Trophoblast cell (in vitro differentiated cells and primary cell): ENCODE data around the gene UNC13D.

Source experiments
- DNase-seq, 2 donors: peaks; one replicate each; pipeline ENCODE4 v3.0.0-alpha.2; 2016
- H2AFZ ChIP-seq: 2 replicates; pipeline ENCODE4 v1.6.1; 2013; ENCODE audit warnings: low read length, moderate library complexity, mild to moderate bottlenecking; ENCODE audit not compliant: insufficient read depth, poor library complexity
- H2AK5ac ChIP-seq: 2 replicates; pipeline ENCODE4 v1.6.1; 2013; ENCODE audit warnings: mild to moderate bottlenecking, low read length
- H2BK120ac ChIP-seq: 2 replicates; pipeline ENCODE4 v1.6.1; 2013; ENCODE audit warnings: low read length, mild to moderate bottlenecking, moderate library complexity; ENCODE audit not compliant: insufficient read depth, poor library complexity
- H2BK12ac ChIP-seq: 2 replicates; pipeline ENCODE4 v1.6.1; 2013; ENCODE audit warnings: mild to moderate bottlenecking, low read length, moderate library complexity
- H2BK5ac ChIP-seq: 2 replicates; pipeline ENCODE4 v1.6.1; 2013; ENCODE audit warnings: low read length, low read depth, moderate library complexity, mild to moderate bottlenecking; ENCODE audit not compliant: poor library complexity
- H3K14ac ChIP-seq: 2 replicates; pipeline ENCODE4 v1.6.1; 2013; ENCODE audit warnings: mild to moderate bottlenecking, low read length
- H3K18ac ChIP-seq: 2 replicates; pipeline ENCODE4 v1.6.1; 2013; ENCODE audit warnings: mild to moderate bottlenecking, low read length
- H3K23ac ChIP-seq: 2 replicates; pipeline ENCODE4 v1.6.1; 2013; ENCODE audit warnings: low read length
- H3K27ac ChIP-seq: 2 replicates; pipeline ENCODE4 v1.5.1; 2013; ENCODE audit warnings: low read depth, mild to moderate bottlenecking, inconsistent platforms, low read length, moderate library complexity
- H3K27me3 ChIP-seq: 2 replicates; pipeline ENCODE4 v1.6.1; 2013; ENCODE audit warnings: inconsistent platforms, mild to moderate bottlenecking, low read length, moderate library complexity; ENCODE audit not compliant: insufficient read depth
- H3K36me3 ChIP-seq, 2 experiments: 1 replicate in 1 of 2; 2 replicates in 1 of 2; pipeline ENCODE4 v1.6.1; 2013; ENCODE audit warnings: low read length in 2 of 2, mild to moderate bottlenecking in 2 of 2, moderate library complexity in 1 of 2; ENCODE audit not compliant: insufficient read depth in 2 of 2, control insufficient read depth in 1 of 2
- H3K4ac ChIP-seq: 2 replicates; pipeline ENCODE4 v1.6.1; 2013; ENCODE audit warnings: low read depth, mild to moderate bottlenecking, low read length, moderate library complexity
- H3K4me1 ChIP-seq, 2 experiments: 1 replicate in 1 of 2; 2 replicates in 1 of 2; pipeline ENCODE4 v1.6.1; 2013; ENCODE audit warnings: low read length in 2 of 2, mild to moderate bottlenecking in 2 of 2, moderate library complexity in 1 of 2; ENCODE audit not compliant: insufficient read depth in 2 of 2, control insufficient read depth in 1 of 2
- H3K4me2 ChIP-seq: 2 replicates; pipeline ENCODE4 v1.6.1; 2013; ENCODE audit warnings: inconsistent platforms, mild to moderate bottlenecking, low read length, moderate library complexity
- H3K4me3 ChIP-seq: 2 replicates; pipeline ENCODE4 v1.5.1; 2013; ENCODE audit warnings: mild to moderate bottlenecking, low read depth, low read length, inconsistent platforms
- H3K79me1 ChIP-seq: one replicate; pipeline ENCODE4 v1.6.1; 2013; ENCODE audit warnings: low read length
- H3K79me2 ChIP-seq: 2 replicates; pipeline ENCODE4 v1.6.1; 2013; ENCODE audit warnings: low read length, mild to moderate bottlenecking; ENCODE audit not compliant: control insufficient read depth, insufficient read depth, poor library complexity
- H3K9ac ChIP-seq: 2 replicates; pipeline ENCODE4 v1.6.1; 2013; ENCODE audit warnings: mild to moderate bottlenecking, low read length
- H3K9me3 ChIP-seq: 2 replicates; pipeline ENCODE4 v1.6.1; 2013; ENCODE audit warnings: low read depth, mild to moderate bottlenecking, control low read depth, inconsistent platforms, low read length; ENCODE audit not compliant: insufficient read depth
- H4K12ac ChIP-seq: 2 replicates; pipeline ENCODE4 v1.6.1; 2013; ENCODE audit warnings: low read depth, mild to moderate bottlenecking, low read length, moderate library complexity
- H4K8ac ChIP-seq: 2 replicates; pipeline ENCODE4 v1.6.1; 2013; ENCODE audit warnings: low read depth, mild to moderate bottlenecking, low read length, moderate library complexity
- H4K91ac ChIP-seq: one replicate; pipeline ENCODE4 v1.6.1; 2013; ENCODE audit warnings: low read depth, mild to moderate bottlenecking, low read length, moderate library complexity
- WGBS: extraction: QIAGEN DNeasy Blood & Tissue Kit; methylation state at CpG from one replicate; pipeline ENCODE4 v1.1.7; 2013; ENCODE audit warnings: missing lambda C conversion rate; ENCODE audit not compliant: insufficient read length, insufficient coverage; ENCODE audit errors: extremely low coverage; 5-methylcytosine and 5-hydroxymethylcytosine counted together

The UNC13D gene

DNA sequence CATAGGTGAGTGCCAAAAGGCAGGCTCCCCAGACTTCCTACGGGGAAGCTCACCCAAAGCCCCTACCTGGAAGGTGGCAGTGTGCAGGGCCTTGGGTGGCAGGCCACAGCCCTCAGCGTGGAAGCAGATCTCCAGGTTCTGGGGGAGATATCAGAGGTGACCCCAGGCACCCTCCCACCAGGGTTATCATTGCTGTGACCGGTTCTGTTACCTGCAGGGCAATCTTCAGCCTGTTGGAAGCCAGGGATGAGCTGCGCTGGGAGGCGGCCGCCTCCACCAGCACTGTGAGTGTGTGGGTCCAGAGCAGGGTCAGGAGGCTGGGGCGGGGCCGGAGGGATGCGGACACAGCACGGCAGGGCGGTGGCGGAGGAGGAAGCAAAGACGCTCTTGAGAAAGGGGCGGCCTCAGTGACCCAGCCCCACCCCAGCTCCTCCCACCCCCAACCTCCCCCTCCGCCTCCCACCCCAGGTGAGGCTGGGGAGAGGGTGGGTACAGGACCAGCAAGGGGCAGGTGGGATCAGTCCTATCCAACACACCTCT, 13.1 kb downstream of the UNC13D start:
- no CpG with 5 or more reads among the region's 15 CpGs for WGBS
- H3K79me2 ChIP-seq = no peaks in the 10 kb centered on the region

DNA sequence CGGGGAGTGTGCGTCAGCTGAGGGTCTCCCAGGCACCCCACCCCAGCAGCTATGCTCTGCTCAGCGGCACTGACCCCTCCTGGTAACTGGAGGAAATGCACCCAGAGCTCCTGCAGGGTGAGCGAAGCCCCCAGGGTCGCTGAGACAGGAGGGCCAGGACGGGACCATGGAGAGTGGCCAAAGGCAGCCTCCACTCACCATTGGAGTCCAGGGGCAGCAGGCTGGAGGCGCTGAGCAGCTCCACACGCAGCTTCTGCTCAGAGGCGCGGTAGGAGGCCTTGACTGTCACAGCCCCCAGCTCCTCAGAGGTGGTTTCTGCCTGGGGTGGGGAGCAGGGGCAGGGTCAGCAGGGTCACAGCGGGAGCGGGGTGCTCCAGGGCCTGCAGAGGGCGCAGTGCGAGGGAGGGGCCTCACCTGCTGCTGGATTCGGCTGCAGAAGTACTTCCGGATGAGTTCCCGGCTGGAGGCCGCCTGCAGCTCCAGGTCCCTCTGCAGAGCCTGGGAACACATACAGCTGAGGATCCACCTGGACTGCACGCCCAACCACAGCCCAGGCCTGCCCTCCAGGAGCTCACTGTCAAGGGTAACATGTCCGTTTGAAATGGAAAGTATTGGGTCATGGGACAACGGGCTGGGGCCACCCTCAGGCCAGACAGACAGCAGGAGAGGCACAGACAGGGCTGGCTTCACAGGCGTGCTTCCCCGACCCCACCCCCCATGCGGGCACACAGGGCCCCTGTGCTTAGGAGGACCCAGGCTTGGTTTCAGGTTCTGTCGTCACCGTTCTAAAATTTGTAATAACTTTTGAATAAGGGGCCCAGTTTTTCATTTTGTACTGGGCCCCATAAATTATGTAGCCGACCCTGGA, 13.8 kb downstream of the UNC13D start:
- H4K8ac ChIP-seq = no peak overlapping the region
- peaks cover 2% of the 10 kb centered on the region for H3K79me1 ChIP-seq
- no peak overlapping the region for H3K23ac ChIP-seq
- no peak overlapping the region for H2BK12ac ChIP-seq
- no peak overlapping the region for H3K18ac ChIP-seq
- no peak overlapping the region for H3K9ac ChIP-seq
- H4K12ac ChIP-seq = no peak overlapping the region
- H2BK120ac ChIP-seq = no peak overlapping the region
- H3K36me3 ChIP-seq = peaks cover 4 to 9% of the 10 kb centered on the region in 2 experiments
- H3K4me3 ChIP-seq = no peak overlapping the region
- peaks cover 4% of the 10 kb centered on the region for H3K9me3 ChIP-seq
- no peak overlapping the region for H3K4ac ChIP-seq
- peak; percentile 65 to 73 for DNase-seq
- H3K27me3 ChIP-seq = no peaks in the 10 kb centered on the region
- H2AFZ ChIP-seq = no peak overlapping the region
- no CpG with 5 or more reads among the region's 27 CpGs for WGBS
- H2BK5ac ChIP-seq = no peak overlapping the region
- H2AK5ac ChIP-seq = no peak overlapping the region
- no peaks in the 10 kb centered on the region for H3K79me2 ChIP-seq
- peaks cover 8 to 10% of the 10 kb centered on the region in 2 experiments for H3K4me1 ChIP-seq
- no peak overlapping the region for H3K14ac ChIP-seq
- no peak overlapping the region for H3K4me2 ChIP-seq
- H4K91ac ChIP-seq = no peak overlapping the region
- no peak overlapping the region for H3K27ac ChIP-seq

More for the DNA sequence above, 13.1 kb downstream of the UNC13D start:
- peaks cover 4% of the 10 kb centered on the region for H3K9me3 ChIP-seq
- H3K27ac ChIP-seq = no peak overlapping the region
- DNase-seq = no peak
- H3K4me1 ChIP-seq = peaks cover 8 to 10% of the 10 kb centered on the region in 2 experiments
- no peak overlapping the region for H3K18ac ChIP-seq
- no peak overlapping the region for H2AK5ac ChIP-seq
- no peak overlapping the region for H2BK120ac ChIP-seq
- H3K9ac ChIP-seq = no peak overlapping the region
- peaks cover 0 to 6% of the 10 kb centered on the region in 2 experiments for H3K36me3 ChIP-seq
- H3K27me3 ChIP-seq = no peaks in the 10 kb centered on the region
- no peak overlapping the region for H3K4ac ChIP-seq
- no peak overlapping the region for H4K12ac ChIP-seq
- no peak overlapping the region for H3K4me2 ChIP-seq
- H4K8ac ChIP-seq = no peak overlapping the region
- H2AFZ ChIP-seq = no peak overlapping the region
- no peak overlapping the region for H2BK5ac ChIP-seq
- no peak overlapping the region for H3K23ac ChIP-seq
- no peak overlapping the region for H3K14ac ChIP-seq
- H3K4me3 ChIP-seq = no peak overlapping the region
- no peak overlapping the region for H4K91ac ChIP-seq
- peaks cover 2% of the 10 kb centered on the region for H3K79me1 ChIP-seq
- H2BK12ac ChIP-seq = no peak overlapping the region

DNA sequence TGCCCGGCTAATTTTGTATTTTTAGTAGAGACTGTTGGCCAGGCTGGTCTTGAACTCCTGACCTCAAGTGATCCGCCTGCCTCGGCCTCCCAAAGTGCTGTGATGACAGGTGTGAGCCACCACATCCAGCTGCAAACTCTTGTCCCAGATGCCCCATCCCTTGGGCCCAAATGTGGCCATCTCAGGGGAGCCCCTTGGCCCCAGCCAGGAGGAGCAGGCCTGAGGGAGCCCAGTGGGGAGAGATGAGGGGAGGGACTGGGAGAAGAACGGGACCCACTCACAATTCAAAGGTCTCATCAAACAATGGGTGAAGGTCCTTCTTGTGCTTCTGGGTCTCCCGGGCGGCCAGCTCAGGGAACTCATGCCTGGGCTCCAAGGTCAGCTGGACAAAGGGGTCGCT, 14.5 kb downstream of the UNC13D start:
- Histone ChIP-seq H3K36me3 (peaks cover 8 to 12% of the 10 kb centered on the region in 2 experiments), H2AFZ (no peak overlapping the region), H4K8ac (no peak overlapping the region), H2AK5ac (no peak overlapping the region), H3K79me1 (peaks cover 2% of the 10 kb centered on the region), H3K9ac (no peak overlapping the region), H4K12ac (no peak overlapping the region), H3K23ac (no peak overlapping the region), H3K4ac (no peak overlapping the region), H2BK120ac (no peak overlapping the region), H3K18ac (no peak overlapping the region), H3K27ac (no peak overlapping the region), H2BK12ac (no peak overlapping the region), H3K27me3 (no peaks in the 10 kb centered on the region), H3K4me3 (no peak overlapping the region), H3K79me2 (no peaks in the 10 kb centered on the region), H2BK5ac (no peak overlapping the region), H3K9me3 (peaks cover 4% of the 10 kb centered on the region), H3K14ac (no peak overlapping the region), H3K4me2 (no peak overlapping the region), H4K91ac (no peak overlapping the region), H3K4me1 (peaks cover 8 to 10% of the 10 kb centered on the region in 2 experiments)
- DNase-seq = no peak
- no CpG with 5 or more reads among the region's 7 CpGs for WGBS

DNA sequence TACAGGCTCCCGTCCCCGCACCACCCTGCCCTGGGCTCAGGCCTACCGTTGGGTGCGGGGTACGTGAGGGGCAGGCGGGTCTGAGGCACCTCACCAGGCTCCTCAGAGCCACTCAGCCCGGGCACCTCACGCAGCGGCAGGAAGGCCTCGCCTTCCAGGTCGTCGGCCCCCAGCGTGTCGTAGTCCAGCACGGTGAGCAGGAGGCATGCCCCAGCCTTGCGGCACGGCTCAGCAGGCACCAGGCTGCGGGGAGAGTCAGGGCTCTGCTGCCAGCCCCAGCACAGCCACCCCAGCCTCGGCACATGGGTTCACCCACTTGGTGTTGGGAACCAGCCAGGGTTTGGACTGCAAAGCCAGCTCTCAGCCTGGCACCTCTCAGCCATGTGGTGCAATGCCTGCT, 15.5 kb downstream of the UNC13D start:
- H3K4me1 ChIP-seq = peaks cover 8 to 10% of the 10 kb centered on the region in 2 experiments
- no peak overlapping the region for H3K9ac ChIP-seq
- no peak overlapping the region for H3K18ac ChIP-seq
- no peaks in the 10 kb centered on the region for H3K9me3 ChIP-seq
- no peak overlapping the region for H2BK5ac ChIP-seq
- H4K8ac ChIP-seq = no peak overlapping the region
- no peak overlapping the region for H3K4me2 ChIP-seq
- H2AFZ ChIP-seq = no peak overlapping the region
- H2BK12ac ChIP-seq = no peak overlapping the region
- H2AK5ac ChIP-seq = no peak overlapping the region
- H4K91ac ChIP-seq = no peak overlapping the region
- H3K4ac ChIP-seq = no peak overlapping the region
- no peaks in the 10 kb centered on the region for H3K27me3 ChIP-seq
- no peak overlapping the region for H2BK120ac ChIP-seq
- H3K14ac ChIP-seq = no peak overlapping the region
- H3K4me3 ChIP-seq = no peak overlapping the region
- peaks cover 15 to 20% of the 10 kb centered on the region in 2 experiments for H3K36me3 ChIP-seq
- no peak for DNase-seq
- no peak overlapping the region for H3K27ac ChIP-seq
- H3K79me1 ChIP-seq = peaks cover 2% of the 10 kb centered on the region
- H3K79me2 ChIP-seq = no peaks in the 10 kb centered on the region
- H3K23ac ChIP-seq = no peak overlapping the region
- no peak overlapping the region for H4K12ac ChIP-seq
- no CpG with 5 or more reads among the region's 19 CpGs for WGBS
